Measurements from ENCODE around the gene MYEF2.

MYEF2 gene

GRCh38 chr15:48177766-48178647 is at the start of gene MYEF2:
MYEF2 (minus strand) TSS chr15:48178295; CDS start chr15:48178237, 58 bp downstream.
- peak; percentile 62 for DNase-seq (ENCODE audit: extremely low spot score, insufficient read length, low read depth)
- peak; percentile 50 for FAIRE-seq

DNA sequence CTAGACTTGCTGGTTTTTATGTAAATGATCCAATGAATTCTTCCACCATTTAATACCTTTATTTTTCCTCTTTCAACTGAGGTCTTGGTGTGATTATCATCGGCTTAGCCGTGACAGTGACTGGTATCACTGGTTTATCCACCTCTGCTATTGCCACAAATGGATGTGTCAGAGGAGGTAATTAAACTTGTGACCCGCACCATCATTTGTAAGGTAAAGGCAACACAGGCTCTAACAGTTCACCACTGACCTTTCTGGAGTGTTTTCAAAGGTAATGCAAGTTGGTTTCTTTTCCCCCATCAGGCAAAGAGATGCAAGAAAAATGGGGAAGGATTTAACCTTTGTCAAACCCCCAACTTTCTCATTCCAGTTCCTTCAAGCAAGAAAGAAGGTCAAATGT is 47.7 kb upstream of the MYEF2 start:
- no peak for FAIRE-seq

GRCh38 chr15:48222627-48223026 is 44.5 kb upstream of the MYEF2 start:
- DNase-seq (ENCODE audit: extremely low spot score, insufficient read length, low read depth) (no peak), FAIRE-seq (no peak)

More for the DNA sequence above, 47.7 kb upstream of the MYEF2 start:
- no peak for DNase-seq (ENCODE audit: extremely low spot score, insufficient read length, low read depth)

- DNase-seq (ENCODE audit: extremely low spot score, insufficient read length, low read depth): no peak
- FAIRE-seq: no peak
Measured at GRCh38 chr15:48221885-48222284, 43.8 kb upstream of the MYEF2 start.

DNA sequence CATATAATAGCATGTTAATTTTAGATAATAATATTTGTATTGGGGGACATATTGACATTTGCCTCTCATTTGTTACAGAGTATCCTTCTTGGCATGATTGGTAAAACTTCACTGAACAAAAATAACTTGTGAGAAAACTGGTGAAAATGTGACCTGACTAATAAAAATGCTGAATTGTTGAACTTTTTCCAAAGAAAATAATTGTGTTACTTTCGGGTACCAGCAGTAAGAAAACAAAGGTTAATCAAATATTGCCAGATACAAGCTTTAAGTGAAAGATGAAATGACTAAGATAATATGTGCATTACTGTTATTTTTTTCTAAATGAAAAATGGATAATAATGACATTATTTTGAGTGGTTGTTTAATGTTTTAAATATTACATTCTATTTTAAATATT is 43.2 kb upstream of the MYEF2 start:
- no peak for FAIRE-seq
- DNase-seq (ENCODE audit: extremely low spot score, insufficient read length, low read depth): no peak

DNA sequence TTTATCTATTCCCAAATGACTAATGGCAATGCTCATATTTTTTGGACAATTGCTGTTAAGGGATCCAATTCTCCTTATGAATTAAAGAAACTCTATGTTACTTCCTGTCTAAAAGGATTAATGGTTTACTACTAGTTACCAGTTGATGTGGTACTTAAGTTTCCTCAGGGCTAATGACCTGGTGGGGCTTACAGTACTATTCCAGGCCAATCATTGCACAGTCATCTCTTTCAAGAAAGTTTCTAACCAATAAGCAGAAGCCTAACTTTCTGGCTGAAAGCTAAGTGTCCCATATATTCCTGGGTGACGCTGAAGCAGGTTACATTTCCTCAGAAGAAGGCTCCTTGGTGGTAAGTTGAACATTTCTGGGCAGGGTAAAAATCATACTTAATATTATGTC is 27.9 kb upstream of the MYEF2 start, which contains the start of gene SLC12A1:
SLC12A1 (plus strand) TSS at position 322 of the 400 bp plus-strand sequence. CDS start 1,418 bp downstream, outside the sequence.
- FAIRE-seq: no peak
- no peak for DNase-seq (ENCODE audit: extremely low spot score, insufficient read length, low read depth)

- DNase-seq (ENCODE audit: extremely low spot score, insufficient read length, low read depth): no peak
- FAIRE-seq: no peak
Measured at GRCh38 chr15:48202068-48202467, 24.0 kb upstream of the MYEF2 start.

- FAIRE-seq (no peak), DNase-seq (ENCODE audit: extremely low spot score, insufficient read length, low read depth) (no peak)
Measured at GRCh38 chr15:48191574-48192225, 13.6 kb upstream of the MYEF2 start, which contains the start of gene CTXN2. CTXN2 (plus strand) TSS chr15:48191665; CDS start chr15:48201301, 9,636 bp downstream.

GRCh38 chr15:48190932-48191573 is 13.0 kb upstream of the MYEF2 start:
- DNase-seq (ENCODE audit: extremely low spot score, insufficient read length, low read depth) (no peak), FAIRE-seq (no peak)

GRCh38 chr15:48186271-48186670 is 8.2 kb upstream of the MYEF2 start:
- no peak for DNase-seq (ENCODE audit: extremely low spot score, insufficient read length, low read depth)
- no peak for FAIRE-seq

DNA sequence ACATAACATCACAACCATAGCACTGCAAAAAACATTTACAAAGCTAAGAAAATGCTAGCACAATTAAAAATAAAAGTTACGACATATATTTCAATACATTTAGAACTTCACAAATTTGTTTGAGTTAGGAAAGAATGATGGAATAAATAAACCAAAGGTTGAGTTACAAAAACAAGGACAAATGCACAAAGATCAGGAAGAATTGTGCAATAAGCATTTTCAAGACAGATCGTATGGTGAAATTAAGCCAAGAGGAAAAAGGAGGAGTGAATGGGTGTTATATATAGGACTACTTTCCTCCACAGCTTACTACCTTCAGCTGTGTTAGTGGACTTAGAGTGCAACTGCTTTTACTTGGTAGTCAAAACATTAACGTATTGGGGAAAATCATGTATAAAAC is 7.4 kb upstream of the MYEF2 start:
- no peak for FAIRE-seq
- no peak for DNase-seq (ENCODE audit: extremely low spot score, insufficient read length, low read depth)

- FAIRE-seq: no peak
- no peak for DNase-seq (ENCODE audit: extremely low spot score, insufficient read length, low read depth)
Measured at GRCh38 chr15:48182749-48183148, 4.7 kb upstream of the MYEF2 start.

DNA sequence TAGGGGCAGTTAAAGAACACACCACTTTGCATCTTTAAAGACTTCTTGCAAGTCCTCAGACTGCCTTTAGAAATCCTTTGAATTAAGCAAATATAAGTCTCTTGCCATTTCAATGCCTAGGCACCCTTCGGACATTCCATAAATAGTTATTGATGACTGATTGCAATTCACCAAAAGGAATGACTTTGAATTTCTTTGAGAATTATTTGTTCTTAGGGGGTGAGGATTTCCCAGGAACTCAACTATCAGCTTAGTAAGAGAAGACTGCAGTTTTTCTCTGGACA is 495 bp upstream of the MYEF2 start:
- DNase-seq (ENCODE audit: extremely low spot score, insufficient read length, low read depth): no peak
- peak; percentile 33 for FAIRE-seq

DNA sequence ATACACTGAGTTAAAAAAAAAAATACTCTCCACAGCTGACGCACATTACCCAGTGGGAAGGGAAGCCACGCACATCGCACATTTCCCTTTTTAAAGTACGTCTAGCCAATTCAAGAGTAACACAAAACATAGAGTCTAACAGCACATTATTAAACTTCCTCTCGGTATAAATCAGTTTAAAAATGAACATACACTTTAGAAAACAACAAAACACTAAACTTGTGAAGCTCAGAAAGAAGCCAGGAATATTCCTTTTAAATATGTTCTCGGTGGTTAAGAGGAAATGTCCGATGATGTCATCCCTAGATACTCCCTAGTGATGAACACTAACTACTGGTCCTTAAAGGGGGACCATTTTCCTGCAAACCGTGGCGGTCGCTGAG is 721 bp downstream of the MYEF2 start:
- no peak for DNase-seq (ENCODE audit: extremely low spot score, insufficient read length, low read depth)
- peak; percentile 85 for FAIRE-seq

DNA sequence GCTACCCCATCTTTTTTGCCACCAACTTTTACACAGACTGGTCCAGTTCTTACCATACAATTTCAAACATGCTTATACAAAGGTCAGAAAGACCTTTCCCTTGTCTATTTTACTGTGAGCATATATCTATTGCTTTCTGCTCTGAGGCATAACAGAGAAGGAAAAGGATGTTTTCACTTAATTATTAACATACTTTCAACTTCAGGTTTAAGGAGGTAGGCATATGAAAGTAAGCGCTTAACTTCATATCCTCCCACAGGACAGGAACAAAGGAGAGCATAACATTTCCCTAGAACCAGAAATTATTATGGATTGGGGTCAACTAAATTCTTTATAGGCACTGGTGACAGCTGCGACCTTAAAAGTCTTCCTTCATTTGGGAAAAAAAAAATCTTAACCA is 1.1 kb downstream of the MYEF2 start:
- DNase-seq (ENCODE audit: extremely low spot score, insufficient read length, low read depth) (no peak), FAIRE-seq (no peak)

DNA sequence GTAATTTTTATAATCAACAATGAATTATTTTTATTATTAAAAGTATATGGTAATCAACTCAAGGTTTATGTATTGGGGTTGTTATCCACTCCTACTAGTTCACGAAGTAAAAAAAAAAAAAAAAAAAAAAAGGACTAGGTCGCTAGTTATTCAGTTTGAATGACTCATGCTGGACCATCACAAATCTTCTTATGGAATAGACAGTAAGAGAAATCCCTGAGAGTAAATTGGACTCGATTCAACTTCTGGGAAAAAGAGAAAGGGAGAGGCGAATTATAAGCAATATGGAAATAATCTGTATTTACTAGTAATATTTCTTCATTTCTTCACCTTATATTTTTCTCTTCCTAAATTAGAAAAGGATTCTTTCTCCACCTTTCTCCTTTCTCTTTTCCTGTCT is 2.0 kb downstream of the MYEF2 start:
- FAIRE-seq (no peak), DNase-seq (ENCODE audit: extremely low spot score, insufficient read length, low read depth) (no peak)

DNA sequence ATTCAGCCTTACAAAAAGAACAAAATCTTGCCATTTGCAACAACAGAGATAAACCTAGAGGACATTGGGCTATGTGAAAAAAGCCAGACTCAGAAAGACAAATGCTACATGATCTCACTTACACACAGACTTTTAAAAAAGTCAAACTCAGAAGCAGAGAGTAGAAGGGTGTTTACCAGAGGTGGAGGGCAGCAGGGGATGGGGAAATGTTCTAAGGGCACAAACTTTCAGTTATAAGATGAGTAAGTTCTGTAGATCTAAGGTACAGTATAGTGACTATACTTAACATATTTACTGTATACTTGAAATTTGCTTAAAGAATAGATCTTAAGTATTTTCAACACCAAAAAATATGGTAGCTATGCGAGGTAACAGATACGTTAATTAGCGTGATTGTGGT is 3.0 kb downstream of the MYEF2 start:
- peak; percentile 62 for FAIRE-seq
- no peak for DNase-seq (ENCODE audit: extremely low spot score, insufficient read length, low read depth)

- FAIRE-seq: no peak
Measured at GRCh38 chr15:48170981-48171380, 7.1 kb downstream of the MYEF2 start.

DNA sequence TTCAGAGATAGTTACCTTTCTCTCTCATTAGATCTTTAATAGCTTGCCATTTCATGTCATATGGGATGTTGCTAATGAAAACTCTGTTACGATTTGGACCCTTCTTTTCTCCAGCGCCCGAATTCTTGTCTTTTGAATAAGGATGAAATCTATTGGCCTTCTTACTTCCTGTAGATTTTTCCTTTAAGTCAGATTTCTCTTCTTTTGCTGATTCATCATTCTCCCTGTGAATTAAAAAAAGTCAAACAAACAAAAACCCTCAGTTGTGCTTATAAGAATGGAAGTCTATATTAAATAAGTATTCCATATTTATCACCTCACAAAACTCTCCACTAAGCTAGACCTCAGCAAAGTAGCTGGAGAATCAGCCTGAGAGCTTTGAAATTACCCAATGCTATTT is 9.5 kb downstream of the MYEF2 start:
- FAIRE-seq (no peak), DNase-seq (ENCODE audit: extremely low spot score, insufficient read length, low read depth) (no peak)

More at GRCh38 chr15:48170981-48171380, 7.1 kb downstream of the MYEF2 start:
- no peak for DNase-seq (ENCODE audit: extremely low spot score, insufficient read length, low read depth)

DNA sequence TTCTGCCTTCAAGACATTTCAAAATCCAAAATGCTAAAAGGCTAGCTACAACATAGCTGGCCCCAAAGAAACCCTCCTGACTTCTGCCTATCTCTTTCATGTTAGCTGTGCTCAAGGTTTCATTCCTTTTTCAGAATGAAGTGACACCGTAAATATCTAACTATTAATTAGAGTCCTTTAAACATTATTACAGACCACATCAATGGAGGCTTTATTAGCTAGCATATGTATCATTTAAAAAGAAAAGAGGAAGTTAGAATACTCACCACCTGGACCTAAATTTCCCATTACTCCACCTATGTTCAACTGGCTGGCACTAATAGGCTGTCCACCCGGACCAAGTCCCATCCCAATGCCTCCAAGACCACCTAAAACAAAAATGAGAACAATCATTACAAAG is 24.6 kb downstream of the MYEF2 start:
- FAIRE-seq (no peak), DNase-seq (ENCODE audit: extremely low spot score, insufficient read length, low read depth) (no peak)

- FAIRE-seq: no peak
- DNase-seq (ENCODE audit: extremely low spot score, insufficient read length, low read depth): no peak
Measured at GRCh38 chr15:48149858-48150257, 28.2 kb downstream of the MYEF2 start.
